Heart left ventricle (tissue), 16 donors: Measurements from ENCODE around the gene ZNF789. TPM values are rescaled to one million over a fixed set of nuclear protein-coding genes. Genes with fewer than 3 reads are reported as not detected.

Source experiments
- ATAC-seq, 4 donors: fragments of 200-7000 bp; cut with Tn5 transposase; one replicate each; pipeline ENCODE4 v1.9.1; 2020 to 2022; ENCODE audit warnings: moderate library complexity in 4 of 4, mild to moderate bottlenecking in 3 of 4, moderate number of reproducible peaks in 1 of 4
- DNase-seq, 5 donors: peaks; one replicate each; pipeline ENCODE4 v3.0.0-alpha.2; 2020
- H3K27ac ChIP-seq, 12 donors: fragments of 200-600 bp; sonication (generic) in 4 of 12; one replicate each; pipeline versions ENCODE4 v1.5.0 to v1.8.0; 2016 to 2022; ENCODE audit warnings: mild to moderate bottlenecking in 2 of 12
- H3K27me3 ChIP-seq, 9 donors: fragments of 200-600 bp; sonication (generic) in 2 of 9; one replicate each; pipeline versions ENCODE4 v1.5.1 to v1.8.0; 2016 to 2022; ENCODE audit warnings: mild to moderate bottlenecking in 3 of 9
- H3K36me3 ChIP-seq, 9 donors: fragments of 200-600 bp; sonication (generic) in 2 of 9; one replicate each; pipeline versions ENCODE4 v1.5.0 to v1.8.0; 2018 to 2022; ENCODE audit warnings: mild to moderate bottlenecking in 2 of 9
- H3K4me1 ChIP-seq, 12 donors: fragments of 200-600 bp; sonication (generic) in 4 of 12; one replicate each; pipeline versions ENCODE4 v1.5.0 to v1.8.0; 2016 to 2022; ENCODE audit warnings: mild to moderate bottlenecking in 3 of 12
- H3K4me3 ChIP-seq, 12 donors: fragments of 200-600 bp; sonication (generic) in 4 of 12; one replicate each; pipeline versions ENCODE4 v1.5.0 to v1.8.0; 2017 to 2022; ENCODE audit warnings: mild to moderate bottlenecking in 9 of 12, moderate library complexity in 4 of 12
- H3K9me3 ChIP-seq, 12 donors: fragments of 200-600 bp; sonication (generic) in 4 of 12; one replicate each; pipeline versions ENCODE4 v1.5.0 to v1.8.0; 2016 to 2022; ENCODE audit warnings: mild to moderate bottlenecking in 1 of 12
- CTCF ChIP-seq, 12 donors: fragments of 200-600 bp; sonication (generic) in 4 of 12; IDR thresholded peaks; one replicate each; pipeline versions ENCODE4 v1.5.0 to v1.8.0; 2018 to 2022; ENCODE audit warnings: antibody characterized with exemption in 12 of 12, mild to moderate bottlenecking in 5 of 12
- POLR2A ChIP-seq, 2 donors: fragments of 450-650 bp; IDR thresholded peaks; one replicate each; pipeline ENCODE4 v1.6.1; 2017; ENCODE audit warnings: antibody characterized with exemption in 2 of 2, mild to moderate bottlenecking in 2 of 2, moderate library complexity in 2 of 2
- WGBS, 4 donors: extraction: QIAGEN DNeasy Blood & Tissue Kit in 2 of 4; methylation state at CpG; one replicate each; pipeline versions ENCODE4 v1.1.5 to v1.1.7; 2013 to 2018; 5-methylcytosine and 5-hydroxymethylcytosine counted together
- intact Hi-C, 10 donors: fragments of 100-400 bp; cut with DNase I; formaldehyde crosslinking; loops; one replicate each; pipeline versions ENCODE4 v1.11.1 to v1.14.2; 2022
- polyA plus RNA-seq, 2 donors: library from polyadenylated mRNA; stranded (reverse); fragments of 200-250 nt; gene quantifications; one replicate each; pipeline ENCODE4 v1.2.3, GENCODE V29; 2013
- total RNA-seq, 9 donors: library from RNA; depleted of rRNA in 2 of 9; stranded (reverse); fragments of >200 nt in 2 of 9; fragmentation: NEBNext Ultra II Directional in 3 of 9; extraction: Animal tissue kit (Norgen Biotek cat#: 25700) in 3 of 9; gene quantifications; one replicate each; pipeline versions ENCODE4 v1.1.0 to v1.2.4, GENCODE V29; 2016 to 2023
- donor health status: ischemic (EF 13 %, LVEDD 7.1; RV severe dilation, severe dysfunction).
- donor health status: healthy with polysubstance abuse.
- donor health status: DM: no; HTN: yes; CAD: no.
- donor health status: DM: no; HTN: no; CAD: no.
- donor health status: ischemic (EF 25% LVEDD 6.9; RV normal size, moderate dysfunction).
- donor health status: ischemic (EF 25% LVEDD 5.7; RV mildly dilated, moderate dysfunction).
- donor health status: healthy.
- donor health status: DM: yes; HTN: yes; CAD: no.
- donor health status: ischemic (EF 35%, LVEDD 5.7; RV mildly dilated, moderate dysfunction).
- donor health status: nonischemic (EF 11% LVEDD 7.7; RV severe dilation, severe dysfunction).
- donor health status: DM: yes; HTN: yes; CAD: no.
- donor health status: PGD.
- donor health status: ischemic (EF 29% LVEDD 5.4; RV normal size, mild dysfunction).
- donor health status: nonischemic (EF 23%, LVEDD 6.1; RV moderate dilation, normal function).

ZNF789 gene
- total and polyA plus RNA-seq, 11 donors: 2.1 to 5.2 (median 3.3) TPM

- DNase-seq (no peak), ATAC-seq (peak in 2 of 4 donors; percentile 4 to 25)
- Histone ChIP-seq H3K4me3 (peak overlapping the region; percentile 64 to 96 (median 82)), H3K9me3 (no peaks in the 10 kb centered on the region), H3K27ac (peak overlapping the region; percentile 77 to 96 (median 92)), H3K27me3 (no peaks in the 10 kb centered on the region), H3K4me1 (peaks cover 8 to 58% (median 29%) of the 10 kb centered on the region in 12 donors), H3K36me3 (peaks cover 0 to 28% (median 15%) of the 10 kb centered on the region in 9 donors)
- intact Hi-C loops: loop anchor here in 2 of 10 donors (2.0 to 5.0 kb wide), 2 partner anchors 25 to 37 kb away; partner anchors contain the start of genes ZKSCAN5 (in 1 of the 2) and ZNF394 (in 1 of the 2)
- WGBS, 4 donors: 0 to 10% (median 5%) methylated on average over 9 of the region's 9 CpGs
- TF ChIP-seq CTCF (IDR thresholded peaks at IDR 0.05) (no peak), POLR2A (IDR thresholded peaks at IDR 0.05) (no peak)
These were observed 7.3 kb upstream of the ZNF789 start for GRCh38 chr7:99465421-99465768.

GRCh38 chr7:99468336-99468918 is 4.3 kb upstream of the ZNF789 start:
- Histone ChIP-seq H3K36me3 (peaks cover 0 to 9% (median 5%) of the 10 kb centered on the region in 9 donors), H3K4me1 (peaks cover 0 to 40% (median 21%) of the 10 kb centered on the region in 12 donors), H3K27me3 (no peaks in the 10 kb centered on the region), H3K27ac (no peak overlapping the region), H3K9me3 (no peaks in the 10 kb centered on the region), H3K4me3 (no peak overlapping the region)
- DNase-seq (no peak), ATAC-seq (no peak)
- no peak for TF ChIP-seq CTCF (IDR thresholded peaks at IDR 0.05)
- TF ChIP-seq POLR2A (IDR thresholded peaks at IDR 0.05): no peak
- intact Hi-C loops: loop anchor here in 1 of 10 donors (5.0 kb wide), 1 partner anchor 34 kb away; the partner anchor contains the start of genes ZKSCAN5 and ZNF394
- WGBS, 4 donors: 79 to 89% (median 86%) methylated on average over 18 to 29 of the region's 29 CpGs

- Histone ChIP-seq H3K36me3 (no peaks in the 10 kb centered on the region), H3K4me3 (peak overlapping the region in 11 of 12 donors; percentile 9 to 50 (median 37)), H3K9me3 (no peaks in the 10 kb centered on the region), H3K27ac (peak overlapping the region in 11 of 12 donors; percentile 49 to 89 (median 77)), H3K4me1 (peaks cover 0 to 36% (median 19%) of the 10 kb centered on the region in 12 donors), H3K27me3 (no peaks in the 10 kb centered on the region)
- intact Hi-C loops: loop anchor here in 1 of 10 donors (5.0 kb wide), 1 partner anchor 33 kb away; the partner anchor contains the start of genes ZKSCAN5 and ZNF394
- ATAC-seq: no peak
- WGBS, 4 donors: 38 to 53% (median 41%) methylated on average over 23 of the region's 23 CpGs
- DNase-seq: no peak
- TF ChIP-seq CTCF (IDR thresholded peaks at IDR 0.05): no peak
- no peak for TF ChIP-seq POLR2A (IDR thresholded peaks at IDR 0.05)
These were observed 3.2 kb upstream of the ZNF789 start for GRCh38 chr7:99469381-99470065.

- Histone ChIP-seq H3K27me3 (no peaks in the 10 kb centered on the region), H3K27ac (peak overlapping the region in 10 of 12 donors; percentile 77 to 95 (median 88)), H3K4me3 (peak overlapping the region; percentile 38 to 96 (median 82)), H3K9me3 (no peaks in the 10 kb centered on the region), H3K4me1 (peaks cover 0 to 30% (median 13%) of the 10 kb centered on the region in 12 donors), H3K36me3 (peaks cover 0 to 6% (median 0%) of the 10 kb centered on the region in 9 donors)
- ATAC-seq (peak in 1 of 4 donors; percentile 15), DNase-seq (no peak)
- WGBS, 4 donors: 1 to 6% (median 2%) methylated on average over 7 of the region's 7 CpGs
- intact Hi-C loops: loop anchor here in 1 of 10 donors (2.0 kb wide), 1 partner anchor 28 kb away; the partner anchor contains the start of gene ZNF394
- no peak for TF ChIP-seq POLR2A (IDR thresholded peaks at IDR 0.05)
- no peak for TF ChIP-seq CTCF (IDR thresholded peaks at IDR 0.05)
These were observed 566 bp downstream of the ZNF789 start for GRCh38 chr7:99473315-99473596.
